Measurements from ENCODE around the gene PGC.

PGC gene

GRCh38 chr6:41714556-41715273, 32.5 kb downstream of the PGC start:
- Histone ChIP-seq H3K4me1 (ENCODE audit: low read length) (peaks cover 63% of the 10 kb centered on the region), H3K36me3 (replicated peaks; ENCODE audit: low read depth, low read length) (peaks cover 28% of the 10 kb centered on the region), H3K9ac (ENCODE audit: low read length) (no peak overlapping the region), H3K4me2 (ENCODE audit: low read length) (peak overlapping the region; percentile 24), H3K79me2 (ENCODE audit: low read length) (peaks cover 99% of the 10 kb centered on the region), H3K9me3 (ENCODE audit: insufficient read depth, low read length) (no peaks in the 10 kb centered on the region), H2AFZ (ENCODE audit: low read depth, low read length) (no peak overlapping the region), H3K27ac (ENCODE audit: low read length) (no peak overlapping the region), H4K20me1 (ENCODE audit: insufficient read depth, low read length) (peaks cover 91% of the 10 kb centered on the region), H3K27me3 (ENCODE audit: low read depth, low read length) (no peaks in the 10 kb centered on the region), H3K4me3 (ENCODE audit: low read length) (no peak overlapping the region)
- TF ChIP-seq EZH2phosphoT487 (IDR thresholded peaks at IDR 0.05; ENCODE audit: low read depth) (no peak), CTCF (IDR thresholded peaks at IDR 0.05; ENCODE audit: low read depth, low read length) (no peak)

GRCh38 chr6:41713650-41714291, 33.4 kb downstream of the PGC start:
- Histone ChIP-seq H2AFZ (ENCODE audit: low read depth, low read length) (no peak overlapping the region), H3K27ac (ENCODE audit: low read length) (peak overlapping the region; percentile 19), H3K27me3 (ENCODE audit: low read depth, low read length) (no peaks in the 10 kb centered on the region), H3K79me2 (ENCODE audit: low read length) (peaks cover 98% of the 10 kb centered on the region), H3K9ac (ENCODE audit: low read length) (no peak overlapping the region), H3K4me3 (ENCODE audit: low read length) (no peak overlapping the region), H3K4me1 (ENCODE audit: low read length) (peaks cover 60% of the 10 kb centered on the region), H3K36me3 (replicated peaks; ENCODE audit: low read depth, low read length) (peaks cover 32% of the 10 kb centered on the region), H3K9me3 (ENCODE audit: insufficient read depth, low read length) (no peaks in the 10 kb centered on the region), H4K20me1 (ENCODE audit: insufficient read depth, low read length) (peaks cover 83% of the 10 kb centered on the region), H3K4me2 (ENCODE audit: low read length) (peak overlapping the region; percentile 24)
- TF ChIP-seq EZH2phosphoT487 (IDR thresholded peaks at IDR 0.05; ENCODE audit: low read depth), result no peak
- TF ChIP-seq CTCF (IDR thresholded peaks at IDR 0.05; ENCODE audit: low read depth, low read length), result no peak

GRCh38 chr6:41713159-41713649, 34.0 kb downstream of the PGC start:
- Histone ChIP-seq H3K4me1 (ENCODE audit: low read length) (peaks cover 60% of the 10 kb centered on the region), H3K27me3 (ENCODE audit: low read depth, low read length) (no peaks in the 10 kb centered on the region), H3K9me3 (ENCODE audit: insufficient read depth, low read length) (no peaks in the 10 kb centered on the region), H4K20me1 (ENCODE audit: insufficient read depth, low read length) (peaks cover 78% of the 10 kb centered on the region), H3K27ac (ENCODE audit: low read length) (peak overlapping the region; percentile 19), H3K9ac (ENCODE audit: low read length) (no peak overlapping the region), H2AFZ (ENCODE audit: low read depth, low read length) (no peak overlapping the region), H3K4me3 (ENCODE audit: low read length) (no peak overlapping the region), H3K36me3 (replicated peaks; ENCODE audit: low read depth, low read length) (peaks cover 32% of the 10 kb centered on the region), H3K79me2 (ENCODE audit: low read length) (peaks cover 98% of the 10 kb centered on the region), H3K4me2 (ENCODE audit: low read length) (no peak overlapping the region)
- no peak for TF ChIP-seq EZH2phosphoT487 (IDR thresholded peaks at IDR 0.05; ENCODE audit: low read depth)
- no peak for TF ChIP-seq CTCF (IDR thresholded peaks at IDR 0.05; ENCODE audit: low read depth, low read length)

GRCh38 chr6:41712651-41713103, 34.5 kb downstream of the PGC start:
- TF ChIP-seq CTCF (IDR thresholded peaks at IDR 0.05; ENCODE audit: low read depth, low read length) (no peak), EZH2phosphoT487 (IDR thresholded peaks at IDR 0.05; ENCODE audit: low read depth) (no peak)
- H3K27me3 ChIP-seq (ENCODE audit: low read depth, low read length), result no peaks in the 10 kb centered on the region
- H3K27ac ChIP-seq (ENCODE audit: low read length), result no peak overlapping the region; the same call in 1 of the 2 replicates
- H2AFZ ChIP-seq (ENCODE audit: low read depth, low read length), result no peak overlapping the region
- H3K9me3 ChIP-seq (ENCODE audit: insufficient read depth, low read length), result no peaks in the 10 kb centered on the region
- H3K4me2 ChIP-seq (ENCODE audit: low read length), result no peak overlapping the region
- peaks cover 98% of the 10 kb centered on the region for H3K79me2 ChIP-seq (ENCODE audit: low read length)
- no peak overlapping the region for H3K9ac ChIP-seq (ENCODE audit: low read length)
- no peak overlapping the region for H3K4me3 ChIP-seq (ENCODE audit: low read length)
- peaks cover 32% of the 10 kb centered on the region for H3K36me3 ChIP-seq (replicated peaks; ENCODE audit: low read depth, low read length)
- peaks cover 73% of the 10 kb centered on the region for H4K20me1 ChIP-seq (ENCODE audit: insufficient read depth, low read length)
- peaks cover 60% of the 10 kb centered on the region for H3K4me1 ChIP-seq (ENCODE audit: low read length)
